ENCODE results near the gene HBEGF. TPM values are rescaled to one million over a fixed set of nuclear protein-coding genes. Genes with fewer than 3 reads are reported as not detected.

HBEGF gene
- total and polyA plus RNA-seq, 2 experiments from 2014 or later = 2.2 to 2.9 TPM

GRCh38 chr5:140321796-140322195, 24.6 kb downstream of the HBEGF start (continued):
- TF ChIP-seq REST (IDR thresholded peaks at IDR 0.05; ENCODE audit: unreplicated experiment) (no peak), STAT1 (IDR thresholded peaks at IDR 0.05; ENCODE audit: unreplicated experiment) (no peak), CREB1 (CRISPR knock-in tag; IDR thresholded peaks at IDR 0.05; ENCODE audit: low read depth) (no peak), ETS1 (IDR thresholded peaks at IDR 0.05) (no peak), ZNF331 (CRISPR knock-in tag; IDR thresholded peaks at IDR 0.05; ENCODE audit: low read depth) (no peak)

- H3K36me3 ChIP-seq (ENCODE audit: insufficient read depth) = no peaks in the 10 kb centered on the region
- Mint-ChIP-seq H3K4me3 (no peak overlapping the region), H3K4me1 (no peaks in the 10 kb centered on the region), H3K9me3 (no peaks in the 10 kb centered on the region), H3K36me3 (ENCODE audit: low read depth) (no peaks in the 10 kb centered on the region), H3K27ac (no peak overlapping the region), H3K27me3 (ENCODE audit: insufficient read depth, low read depth, poor library complexity) (no peaks in the 10 kb centered on the region)
- 0 out of 2 replicates have a peak, but pooled peaks cover 5% of the 10 kb centered on the region for H3K9me2 ChIP-seq (ENCODE audit: insufficient read depth)
- H3K79me2 ChIP-seq (replicated peaks; ENCODE audit: insufficient read depth) = no peaks in the 10 kb centered on the region
- DNase-seq (ENCODE audit: low spot score) (no peak), ATAC-seq (no peak)
- no peak overlapping the region for H3K4me2 ChIP-seq
- H3K4me3 ChIP-seq = no peak overlapping the region
- H3K27ac ChIP-seq (ENCODE audit: low read depth) = no peak overlapping the region
- no peaks in the 10 kb centered on the region for H3F3A ChIP-seq (replicated peaks; ENCODE audit: low read depth)
- no peaks in the 10 kb centered on the region for H3K27me3 ChIP-seq (ENCODE audit: insufficient read depth)
- no peak overlapping the region for H2AFZ ChIP-seq
- H3K4me1 ChIP-seq (ENCODE audit: insufficient read depth) = no peaks in the 10 kb centered on the region
- no peaks in the 10 kb centered on the region for H4K20me1 ChIP-seq (replicated peaks; ENCODE audit: insufficient read depth)
- TF ChIP-seq ZNF331 (CRISPR knock-in tag; IDR thresholded peaks at IDR 0.05; ENCODE audit: low read depth) (no peak), POLR2AphosphoS5 (IDR thresholded peaks at IDR 0.05; ENCODE audit: low read depth) (no peak), JUNB (IDR thresholded peaks at IDR 0.05; ENCODE audit: unreplicated experiment) (no peak)
These were observed 26.6 kb downstream of the HBEGF start for GRCh38 chr5:140319833-140320232.

- H3K36me3 Mint-ChIP-seq (ENCODE audit: low read depth) = no peaks in the 10 kb centered on the region
- TF ChIP-seq JUNB (IDR thresholded peaks at IDR 0.05; ENCODE audit: unreplicated experiment) = no peak
- TF ChIP-seq POLR2AphosphoS5 (IDR thresholded peaks at IDR 0.05; ENCODE audit: low read depth) = no peak
- TF ChIP-seq STAT1 (IDR thresholded peaks at IDR 0.05; ENCODE audit: unreplicated experiment) = no peak
- no peak for TF ChIP-seq REST (IDR thresholded peaks at IDR 0.05; ENCODE audit: unreplicated experiment)
- no peak for TF ChIP-seq CREB1 (CRISPR knock-in tag; IDR thresholded peaks at IDR 0.05; ENCODE audit: low read depth)
- H3K36me3 ChIP-seq (ENCODE audit: insufficient read depth) = no peaks in the 10 kb centered on the region
- H3K4me1 ChIP-seq (ENCODE audit: insufficient read depth) = no peaks in the 10 kb centered on the region
- no peak overlapping the region for H3K4me3 Mint-ChIP-seq
- H3K9me3 Mint-ChIP-seq = no peaks in the 10 kb centered on the region
- H3K79me2 ChIP-seq (replicated peaks; ENCODE audit: insufficient read depth) = no peaks in the 10 kb centered on the region
- H3K27me3 Mint-ChIP-seq (ENCODE audit: insufficient read depth, low read depth, poor library complexity) = no peaks in the 10 kb centered on the region
- ATAC-seq = no peak
- H3K27ac ChIP-seq (ENCODE audit: low read depth) = no peak overlapping the region
- H2AFZ ChIP-seq = no peak overlapping the region
- no peaks in the 10 kb centered on the region for H3K4me1 Mint-ChIP-seq
- H3K27me3 ChIP-seq (ENCODE audit: insufficient read depth) = no peaks in the 10 kb centered on the region
- no peak overlapping the region for H3K4me2 ChIP-seq
- no peak overlapping the region for H3K27ac Mint-ChIP-seq
- no peak for DNase-seq (ENCODE audit: low spot score)
- 0 out of 2 replicates have a peak, but pooled peaks cover 5% of the 10 kb centered on the region for H3K9me2 ChIP-seq (ENCODE audit: insufficient read depth)
- no peaks in the 10 kb centered on the region for H3F3A ChIP-seq (replicated peaks; ENCODE audit: low read depth)
- H3K4me3 ChIP-seq = no peak overlapping the region
- no peaks in the 10 kb centered on the region for H4K20me1 ChIP-seq (replicated peaks; ENCODE audit: insufficient read depth)
These were observed 27.6 kb downstream of the HBEGF start for GRCh38 chr5:140318792-140319191.

All from GM23338 (cell line).